ENCODE measurements around the gene FLT3LG. TPM values are rescaled to one million over a fixed set of nuclear protein-coding genes. Genes with fewer than 3 reads are reported as not detected.
"Not testable (repeated sequence)": the region's sequence is repeated elsewhere in the genome, so short reads cannot be mapped to it uniquely, and the experiment has no call there.

Gene FLT3LG
- total RNA-seq, 1 donor from 2014 or later: 1.0 TPM

GRCh38 chr19:49453757-49454240, 20.2 kb upstream of the FLT3LG start:
- Mint-ChIP-seq H3K4me3 (peak overlapping the region; percentile 93), H3K27ac (ENCODE audit: unreplicated experiment) (peak overlapping the region; percentile 100), H3K9me3 (no peaks in the 10 kb centered on the region), H3K4me1 (peaks cover 32% of the 10 kb centered on the region), H3K27me3 (ENCODE audit: low read depth) (peaks cover 5% of the 10 kb centered on the region), H3K36me3 (ENCODE audit: low read depth) (peaks cover 6% of the 10 kb centered on the region)
- no peak for TF ChIP-seq CTCF (conservative IDR thresholded peaks at IDR 0.05)
- DNase-seq (ENCODE audit: low read depth, low spot score): no peak

- Mint-ChIP-seq H3K4me3 (peak overlapping the region; percentile 66), H3K27ac (ENCODE audit: unreplicated experiment) (no peak overlapping the region), H3K36me3 (ENCODE audit: low read depth) (peaks cover 6% of the 10 kb centered on the region), H3K9me3 (no peaks in the 10 kb centered on the region), H3K4me1 (peaks cover 25% of the 10 kb centered on the region), H3K27me3 (ENCODE audit: low read depth) (peaks cover 5% of the 10 kb centered on the region)
- DNase-seq (ENCODE audit: low read depth, low spot score): no peak
- TF ChIP-seq CTCF (conservative IDR thresholded peaks at IDR 0.05): no peak
These were observed 18.2 kb upstream of the FLT3LG start for GRCh38 chr19:49455773-49456172.

GRCh38 chr19:49456326-49456725, 17.7 kb upstream of the FLT3LG start:
- peaks cover 6% of the 10 kb centered on the region for H3K36me3 Mint-ChIP-seq (ENCODE audit: low read depth)
- H3K4me3 Mint-ChIP-seq: peak overlapping the region; percentile 66
- peaks cover 25% of the 10 kb centered on the region for H3K4me1 Mint-ChIP-seq
- no peak overlapping the region for H3K27ac Mint-ChIP-seq (ENCODE audit: unreplicated experiment)
- no peak for TF ChIP-seq CTCF (conservative IDR thresholded peaks at IDR 0.05)
- peaks cover 5% of the 10 kb centered on the region for H3K27me3 Mint-ChIP-seq (ENCODE audit: low read depth)
- no peak for DNase-seq (ENCODE audit: low read depth, low spot score)
- no peaks in the 10 kb centered on the region for H3K9me3 Mint-ChIP-seq

- Mint-ChIP-seq H3K27me3 (ENCODE audit: low read depth) (no peaks in the 10 kb centered on the region), H3K27ac (ENCODE audit: unreplicated experiment) (no peak overlapping the region), H3K4me1 (peaks cover 11% of the 10 kb centered on the region), H3K9me3 (no peaks in the 10 kb centered on the region), H3K4me3 (no peak overlapping the region), H3K36me3 (ENCODE audit: low read depth) (peaks cover 3% of the 10 kb centered on the region)
- no peak for TF ChIP-seq CTCF (conservative IDR thresholded peaks at IDR 0.05)
- DNase-seq (ENCODE audit: low read depth, low spot score): no peak
These were observed 15.5 kb upstream of the FLT3LG start for GRCh38 chr19:49458567-49458903.

GRCh38 chr19:49459388-49459787, 14.6 kb upstream of the FLT3LG start:
- H3K27ac Mint-ChIP-seq (ENCODE audit: unreplicated experiment): no peak overlapping the region
- H3K4me1 Mint-ChIP-seq: peaks cover 5% of the 10 kb centered on the region
- DNase-seq (ENCODE audit: low read depth, low spot score): no peak
- no peaks in the 10 kb centered on the region for H3K27me3 Mint-ChIP-seq (ENCODE audit: low read depth)
- no peaks in the 10 kb centered on the region for H3K9me3 Mint-ChIP-seq
- H3K4me3 Mint-ChIP-seq: no peak overlapping the region
- peaks cover 3% of the 10 kb centered on the region for H3K36me3 Mint-ChIP-seq (ENCODE audit: low read depth)
- TF ChIP-seq CTCF (conservative IDR thresholded peaks at IDR 0.05): no peak

GRCh38 chr19:49461130-49461529, 12.9 kb upstream of the FLT3LG start:
- DNase-seq (ENCODE audit: low read depth, low spot score); H3K27me3 Mint-ChIP-seq (ENCODE audit: low read depth); H3K36me3 Mint-ChIP-seq (ENCODE audit: low read depth); H3K4me1 Mint-ChIP-seq; H3K4me3 Mint-ChIP-seq; H3K27ac Mint-ChIP-seq (ENCODE audit: unreplicated experiment); H3K9me3 Mint-ChIP-seq: not testable (repeated sequence)

All from neural crest cell (in vitro differentiated cells).